ENCODE results near the gene XKR7. TPM values are rescaled to one million over a fixed set of nuclear protein-coding genes. Genes with fewer than 3 reads are reported as not detected.
"Not testable (repeated sequence)": the region's sequence is repeated elsewhere in the genome, so short reads cannot be mapped to it uniquely, and the experiment has no call there.

XKR7 gene
- not detected for total RNA-seq

GRCh38 chr20:31967830-31968249 is at the start of gene XKR7:
Gene XKR7, plus strand, starts transcription at chr20:31968151. Its CDS starts 25 bp downstream, at chr20:31968176.
- no peak for ATAC-seq
- DNase-seq (ENCODE audit: low spot score), result no peak
- intact Hi-C loops (cut with DNase I), result no loop called here

- intact Hi-C loops (cut with DNase I), result no loop called here
- ATAC-seq (no peak), DNase-seq (ENCODE audit: low spot score) (peak; percentile 23)
Measured at GRCh38 chr20:31918466-31919105, 49.4 kb upstream of the XKR7 start.

GRCh38 chr20:31919410-31920155 is 48.4 kb upstream of the XKR7 start:
- DNase-seq (ENCODE audit: low spot score), result peak; percentile 43
- ATAC-seq, result no peak
- intact Hi-C loops (cut with DNase I), result no loop called here

- ATAC-seq (no peak), DNase-seq (ENCODE audit: low spot score) (peak; percentile 38)
Measured at GRCh38 chr20:31920275-31920855, 47.6 kb upstream of the XKR7 start.

GRCh38 chr20:31921480-31921879 is 46.5 kb upstream of the XKR7 start:
- intact Hi-C loops (cut with DNase I); DNase-seq (ENCODE audit: low spot score); ATAC-seq: not testable (repeated sequence)

More at GRCh38 chr20:31920275-31920855, 47.6 kb upstream of the XKR7 start:
- intact Hi-C loops (cut with DNase I), result no loop called here

GRCh38 chr20:31922181-31922580 is 45.8 kb upstream of the XKR7 start:
- ATAC-seq (no peak), DNase-seq (ENCODE audit: low spot score) (peak; percentile 12)
- intact Hi-C loops (cut with DNase I), result no loop called here

- intact Hi-C loops (cut with DNase I), result no loop called here
- DNase-seq (ENCODE audit: low spot score), result no peak
- no peak for ATAC-seq
Measured at GRCh38 chr20:31922588-31922987, 45.4 kb upstream of the XKR7 start.

- no peak for ATAC-seq
- DNase-seq (ENCODE audit: low spot score), result no peak
Measured at GRCh38 chr20:31923388-31924331, 44.3 kb upstream of the XKR7 start.

GRCh38 chr20:31924561-31924960 is 43.4 kb upstream of the XKR7 start:
- ATAC-seq (no peak), DNase-seq (ENCODE audit: low spot score) (no peak)
- intact Hi-C loops (cut with DNase I), result no loop called here

More at GRCh38 chr20:31923388-31924331, 44.3 kb upstream of the XKR7 start:
- intact Hi-C loops (cut with DNase I), result no loop called here

- no peak for ATAC-seq
- intact Hi-C loops (cut with DNase I), result no loop called here
- no peak for DNase-seq (ENCODE audit: low spot score)
Measured at GRCh38 chr20:31925631-31926030, 42.3 kb upstream of the XKR7 start.

- no peak for DNase-seq (ENCODE audit: low spot score)
- ATAC-seq, result no peak
Measured at GRCh38 chr20:31926493-31926892, 41.5 kb upstream of the XKR7 start.

GRCh38 chr20:31927627-31928159 is 40.3 kb upstream of the XKR7 start:
- intact Hi-C loops (cut with DNase I), result no loop called here

More at GRCh38 chr20:31926493-31926892, 41.5 kb upstream of the XKR7 start:
- intact Hi-C loops (cut with DNase I), result no loop called here

GRCh38 chr20:31929631-31930030 is 38.3 kb upstream of the XKR7 start:
- intact Hi-C loops (cut with DNase I); DNase-seq (ENCODE audit: low spot score): not testable (repeated sequence)

More at GRCh38 chr20:31927627-31928159, 40.3 kb upstream of the XKR7 start:
- DNase-seq (ENCODE audit: low spot score) (no peak), ATAC-seq (no peak)

GRCh38 chr20:31930779-31931178 is 37.2 kb upstream of the XKR7 start:
- ATAC-seq (no peak), DNase-seq (ENCODE audit: low spot score) (no peak)
- intact Hi-C loops (cut with DNase I), result no loop called here

More at GRCh38 chr20:31929631-31930030, 38.3 kb upstream of the XKR7 start:
- ATAC-seq, result not testable (repeated sequence)

- no peak for ATAC-seq
- intact Hi-C loops (cut with DNase I), result no loop called here
- no peak for DNase-seq (ENCODE audit: low spot score)
Measured at GRCh38 chr20:31933698-31934097, 34.3 kb upstream of the XKR7 start.

- intact Hi-C loops (cut with DNase I), result no loop called here
- DNase-seq (ENCODE audit: low spot score) (no peak), ATAC-seq (no peak)
Measured at GRCh38 chr20:31934491-31934890, 33.5 kb upstream of the XKR7 start.

GRCh38 chr20:31934968-31935764 is 32.8 kb upstream of the XKR7 start:
- DNase-seq (ENCODE audit: low spot score), result no peak
- ATAC-seq, result no peak
- intact Hi-C loops (cut with DNase I), result no loop called here

GRCh38 chr20:31936420-31936819 is 31.5 kb upstream of the XKR7 start:
- DNase-seq (ENCODE audit: low spot score), result no peak
- ATAC-seq, result no peak
- intact Hi-C loops (cut with DNase I), result no loop called here

Measured in sciatic nerve (tissue), 2 donors.